B cell (primary cell): ENCODE results near the gene DCUN1D1. TPM values are rescaled to one million over a fixed set of nuclear protein-coding genes. Genes with fewer than 3 reads are reported as not detected.

ENCODE experiments used
- ATAC-seq: fragments of 200-7000 bp; cut with Tn5 transposase; one replicate; pipeline ENCODE4 v1.10.0; 2021; ENCODE audit warnings: low read depth, mild to moderate bottlenecking, moderate number of reproducible peaks, moderate library complexity
- CTCF ChIA-PET: fragments of 350-600 bp; sonication (Branson Sonifier 250); formaldehyde crosslinking; loops from one replicate; lab custom pipeline; 2021; ENCODE audit warnings: antibody characterized with exemption, inconsistent platforms; lab: Charles Lee
- POLR2A ChIA-PET: fragments of 350-600 bp; sonication (Branson Sonifier 250); formaldehyde crosslinking; loops from one replicate; lab custom pipeline; 2021; ENCODE audit warnings: antibody characterized with exemption; lab: Charles Lee
- DNase-seq: peaks from one replicate; pipeline ENCODE4 v3.0.0; 2013
- H2AFZ ChIP-seq: 2 replicates; pipeline ENCODE4 v1.6.1; 2012; ENCODE audit warnings: mild to moderate bottlenecking, low read depth, low read length; ENCODE audit not compliant: insufficient read depth, poor library complexity, severe bottlenecking
- H3K27ac ChIP-seq, 2 donors: 1 replicate in 1 of 2; 2 replicates in 1 of 2; pipeline ENCODE4 v1.5.1; 2012 to 2013; ENCODE audit warnings: low read length in 2 of 2, mild to moderate bottlenecking in 2 of 2, moderate library complexity in 1 of 2
- H3K27me3 ChIP-seq, 4 experiments: fragments of 200-600 bp in 1 of 4; sonication (generic) in 1 of 4; replicated peaks in 1 of 4; 1 replicate in 2 of 4; 2 replicates in 2 of 4; pipeline versions ENCODE4 v1.6.1 to v1.7.0; 2013 to 2016; ENCODE audit warnings: low read length in 3 of 4, mild to moderate bottlenecking in 2 of 4, mixed read lengths in 1 of 4, moderate library complexity in 1 of 4; ENCODE audit not compliant: insufficient read depth in 4 of 4, control insufficient read depth in 3 of 4; ENCODE audit errors: control extremely low read depth in 1 of 4
- H3K36me3 ChIP-seq, 2 experiments: replicated peaks in 1 of 2; 1 replicate in 1 of 2; 2 replicates in 1 of 2; pipeline versions ENCODE4 v1.6.1 to v1.7.1; 2013; ENCODE audit warnings: low read length in 1 of 2; ENCODE audit not compliant: insufficient read depth in 2 of 2, control insufficient read depth in 1 of 2; ENCODE audit errors: control extremely low read depth in 1 of 2, extremely low read depth in 1 of 2
- H3K4me1 ChIP-seq, 2 donors: fragments of 200-600 bp in 1 of 2; sonication (generic) in 1 of 2; 1 replicate in 1 of 2; 2 replicates in 1 of 2; pipeline versions ENCODE4 v1.5.1 to v1.6.1; 2013 to 2017; ENCODE audit warnings: low read length in 2 of 2; ENCODE audit not compliant: control insufficient read depth in 2 of 2, insufficient read depth in 2 of 2
- H3K4me2 ChIP-seq: replicated peaks from 2 replicates; pipeline ENCODE3; 2012; ENCODE audit warnings: mild to moderate bottlenecking, low read depth, low read length; ENCODE audit not compliant: poor library complexity, severe bottlenecking
- H3K4me3 ChIP-seq, 5 experiments: fragments of 200-600 bp in 1 of 5; sonication (generic) in 1 of 5; 1 replicate in 3 of 5; 2 replicates in 2 of 5; pipeline versions ENCODE4 v1.5.1 to v1.7.0; 2011 to 2016; ENCODE audit warnings: low read length in 4 of 5, mild to moderate bottlenecking in 4 of 5, low read depth in 2 of 5, control low read depth in 1 of 5, moderate library complexity in 1 of 5; ENCODE audit not compliant: insufficient read depth in 1 of 5; ENCODE audit errors: control extremely low read depth in 1 of 5, extremely low read depth in 1 of 5
- H3K79me2 ChIP-seq: fragments of 200-600 bp; sonication (generic); one replicate; pipeline ENCODE4 v1.6.0; 2016; ENCODE audit warnings: low read length; ENCODE audit not compliant: control insufficient read depth, insufficient read depth
- H3K9ac ChIP-seq: fragments of 200-600 bp; sonication (generic); 2 replicates; pipeline ENCODE4 v1.6.1; 2017; ENCODE audit warnings: mild to moderate bottlenecking, low read length, moderate library complexity
- H3K9me3 ChIP-seq, 3 donors: one replicate each; pipeline versions ENCODE4 v1.6.1 to v1.7.1; 2013; ENCODE audit warnings: low read length in 2 of 3; ENCODE audit not compliant: control insufficient read depth in 2 of 3, insufficient read depth in 1 of 3; ENCODE audit errors: control extremely low read depth in 1 of 3
- H4K20me1 ChIP-seq: 2 replicates; pipeline ENCODE4 v1.6.0; 2012; ENCODE audit warnings: mild to moderate bottlenecking, low read length; ENCODE audit not compliant: insufficient read depth, control insufficient read depth, poor library complexity, severe bottlenecking
- H3K27ac Mint-ChIP-seq: one replicate; pipeline ENCODE4 v1.8.0; 2021; ENCODE audit warnings: mixed read lengths
- H3K27me3 Mint-ChIP-seq: one replicate; pipeline ENCODE4 v1.8.0; 2021; ENCODE audit warnings: mixed read lengths
- H3K4me1 Mint-ChIP-seq: one replicate; pipeline ENCODE4 v1.8.0; 2021; ENCODE audit warnings: mixed read lengths
- H3K4me3 Mint-ChIP-seq: one replicate; pipeline ENCODE4 v1.8.0; 2021; ENCODE audit warnings: mixed read lengths
- H3K9me3 Mint-ChIP-seq: one replicate; pipeline ENCODE4 v1.8.0; 2022; ENCODE audit warnings: mixed read lengths; ENCODE audit not compliant: insufficient read depth
- CTCF ChIP-seq: fragments of 200-600 bp; IDR thresholded peaks from one replicate; pipeline ENCODE4 v1.8.0; 2022; ENCODE audit warnings: antibody characterized with exemption, mild to moderate bottlenecking
- EZH2 ChIP-seq: IDR thresholded peaks from 2 replicates; pipeline ENCODE4 v1.6.1; 2012; ENCODE audit warnings: borderline replicate concordance, low read depth, mild to moderate bottlenecking, moderate library complexity, low read length; ENCODE audit not compliant: insufficient read depth, poor library complexity, severe bottlenecking
- WGBS: methylation state at CpG from one replicate; pipeline ENCODE4 v1.1.5; 2013; ENCODE audit warnings: missing lambda C conversion rate; ENCODE audit not compliant: insufficient coverage; 5-methylcytosine and 5-hydroxymethylcytosine counted together
- intact Hi-C: fragments of 100-400 bp; cut with micrococcal nuclease; formaldehyde crosslinking; loops from one replicate; pipeline ENCODE4 v1.10.0; 2022
- polyA plus RNA-seq: library from polyadenylated mRNA; depleted of rRNA; stranded (reverse); fragments of >200 nt; gene quantifications from 2 replicates; pipeline ENCODE4 v1.2.3, GENCODE V29; 2012
- total RNA-seq, 2 donors: library from RNA; stranded (reverse); fragments of 120-200 nt in 1 of 2; gene quantifications; 1 replicate in 1 of 2; 2 replicates in 1 of 2; pipeline versions ENCODE4 v1.2.3 to v1.2.4, GENCODE V29; 2013 to 2022

DCUN1D1 gene
- total and polyA plus RNA-seq, 2 donors (not counting 1 experiment from before 2014, with no cell fraction given) = 3.7 to 35.5 TPM

- Histone ChIP-seq H3K4me1 (no peaks in the 10 kb centered on the region), H3K27me3 (no peaks in the 10 kb centered on the region), H4K20me1 (no peaks in the 10 kb centered on the region), H3K27ac (no peak overlapping the region), H3K9ac (no peak overlapping the region), H3K4me2 (no peak overlapping the region), H3K36me3 (peaks cover 0 to 18% of the 10 kb centered on the region in 2 experiments), H3K79me2 (no peaks in the 10 kb centered on the region), H3K9me3 (no peaks in the 10 kb centered on the region), H3K4me3 (no peak overlapping the region), H2AFZ (no peak overlapping the region)
- CTCF ChIA-PET = no interaction called here
- ATAC-seq (no peak), DNase-seq (no peak)
- no peaks in the 10 kb centered on the region for H3K4me1 Mint-ChIP-seq
- no peaks in the 10 kb centered on the region for H3K9me3 Mint-ChIP-seq
- 53% methylated on average over 3 of the region's 9 CpGs for WGBS
- H3K27me3 Mint-ChIP-seq = no peaks in the 10 kb centered on the region
- intact Hi-C loops = no loop called here
- no peak overlapping the region for H3K27ac Mint-ChIP-seq
- TF ChIP-seq CTCF (no peak), EZH2 (no peak)
- POLR2A ChIA-PET = no interaction called here
- H3K4me3 Mint-ChIP-seq = no peak overlapping the region
Observed at GRCh38 chr3:182954553-182955235, 25.6 kb downstream of the DCUN1D1 start.

- Histone ChIP-seq H3K4me2 (no peak overlapping the region), H3K4me3 (no peak overlapping the region), H3K9ac (no peak overlapping the region), H4K20me1 (no peaks in the 10 kb centered on the region), H2AFZ (no peak overlapping the region), H3K27me3 (no peaks in the 10 kb centered on the region), H3K79me2 (no peaks in the 10 kb centered on the region), H3K36me3 (peaks cover 3 to 20% of the 10 kb centered on the region in 2 experiments), H3K27ac (no peak overlapping the region), H3K4me1 (no peaks in the 10 kb centered on the region), H3K9me3 (no peaks in the 10 kb centered on the region)
- Mint-ChIP-seq H3K9me3 (no peaks in the 10 kb centered on the region), H3K27ac (no peak overlapping the region), H3K4me1 (no peaks in the 10 kb centered on the region), H3K27me3 (no peaks in the 10 kb centered on the region), H3K4me3 (no peak overlapping the region)
- no peak for ATAC-seq
- no peak for TF ChIP-seq EZH2
- no peak for TF ChIP-seq CTCF
- 100% methylated on average over 1 of the region's 1 CpG for WGBS
- POLR2A ChIA-PET = no interaction called here
- DNase-seq = no peak
- intact Hi-C loops = no loop called here
- CTCF ChIA-PET = no interaction called here
Observed at GRCh38 chr3:182949688-182950087, 30.6 kb downstream of the DCUN1D1 start.
